IMR-90 (cell line): ENCODE results near the gene CCL15. TPM values are rescaled to one million over a fixed set of nuclear protein-coding genes. Genes with fewer than 3 reads are reported as not detected.

ENCODE experiments used
- ATAC-seq: fragments of 200-7000 bp; cut with Tn5 transposase; 2 replicates; pipeline ENCODE4 v1.9.1; 2020; ENCODE audit warnings: low read depth, mild to moderate bottlenecking, moderate library complexity
- BruUV-seq: library from RNA; stranded (reverse); fragments of 400-500 nt; replicated peaks from 2 replicates; lab custom pipeline; 2021; lab: Mats Ljungman, UMichigan
- CTCF ChIA-PET: fragments of 300-600 bp; formaldehyde crosslinking; extraction: SDS; loops from one replicate; lab custom pipeline; 2021; ENCODE audit warnings: antibody characterized with exemption; lab: Yijun Ruan, JAX
- POLR2A ChIA-PET: fragments of 300-600 bp; sonication (Branson Sonifier 250); formaldehyde crosslinking; loops from one replicate; lab custom pipeline; 2022; ENCODE audit warnings: antibody characterized with exemption; ENCODE audit not compliant: unreplicated experiment; lab: Charles Lee
- DNase-seq: peaks from one replicate; pipeline ENCODE4 v3.0.0; 2013
- H2AFZ ChIP-seq: replicated peaks from 2 replicates; pipeline ENCODE3; 2013; ENCODE audit warnings: low read length, mild to moderate bottlenecking; ENCODE audit not compliant: poor library complexity
- H2AK5ac ChIP-seq: 2 replicates; pipeline ENCODE4 v1.6.1; 2013; ENCODE audit warnings: low read depth, low read length, inconsistent platforms
- H2AK9ac ChIP-seq: replicated peaks from 2 replicates; pipeline ENCODE3; 2013; ENCODE audit warnings: mild to moderate bottlenecking, low read depth, low read length, moderate library complexity; ENCODE audit not compliant: poor library complexity
- H2BK120ac ChIP-seq: 2 replicates; pipeline ENCODE4 v1.6.1; 2013; ENCODE audit warnings: low read depth, low read length, inconsistent platforms
- H2BK15ac ChIP-seq: 3 replicates; pipeline ENCODE4 v1.6.1; 2013; ENCODE audit warnings: low read depth, low read length, inconsistent platforms
- H2BK20ac ChIP-seq: 2 replicates; pipeline ENCODE4 v1.6.1; 2013; ENCODE audit warnings: low read depth, mild to moderate bottlenecking, inconsistent platforms, low read length, moderate library complexity
- H2BK5ac ChIP-seq: 2 replicates; pipeline ENCODE4 v1.6.1; 2013; ENCODE audit warnings: mild to moderate bottlenecking, low read depth, low read length, inconsistent platforms; ENCODE audit not compliant: poor library complexity, severe bottlenecking
- H3K14ac ChIP-seq: replicated peaks from 2 replicates; pipeline ENCODE4 v1.6.1; 2013; ENCODE audit warnings: low read depth, low read length, inconsistent platforms
- H3K18ac ChIP-seq: 2 replicates; pipeline ENCODE4 v1.6.1; 2013; ENCODE audit warnings: low read depth, low read length, control low read depth
- H3K23ac ChIP-seq: 2 replicates; pipeline ENCODE4 v1.6.1; 2013; ENCODE audit warnings: low read depth, low read length, inconsistent platforms
- H3K27ac ChIP-seq: 2 replicates; pipeline ENCODE4 v1.5.1; 2013; ENCODE audit warnings: mild to moderate bottlenecking, control low read depth, low read length; ENCODE audit not compliant: insufficient read depth
- H3K27me3 ChIP-seq: 2 replicates; pipeline ENCODE4 v1.6.1; 2013; ENCODE audit warnings: low read length; ENCODE audit not compliant: control insufficient read depth, insufficient read depth
- H3K36me3 ChIP-seq: 2 replicates; pipeline ENCODE4 v1.6.1; 2013; ENCODE audit warnings: low read length, mixed read lengths; ENCODE audit not compliant: control insufficient read depth, insufficient read depth
- H3K4ac ChIP-seq: 2 replicates; pipeline ENCODE4 v1.6.1; 2013; ENCODE audit warnings: low read depth, low read length, inconsistent platforms
- H3K4me1 ChIP-seq: 2 replicates; pipeline ENCODE4 v1.6.1; 2013; ENCODE audit warnings: low read length, mixed read lengths; ENCODE audit not compliant: control insufficient read depth, insufficient read depth
- H3K4me2 ChIP-seq: 2 replicates; pipeline ENCODE4 v1.6.1; 2013; ENCODE audit warnings: low read depth, mild to moderate bottlenecking, control low read depth, low read length, moderate library complexity
- H3K4me3 ChIP-seq: 2 replicates; pipeline ENCODE4 v1.5.1; 2013; ENCODE audit warnings: low read depth, mild to moderate bottlenecking, control low read depth, low read length, moderate library complexity; ENCODE audit not compliant: insufficient read depth
- H3K56ac ChIP-seq: 2 replicates; pipeline ENCODE4 v1.6.1; 2013; ENCODE audit warnings: low read length, inconsistent platforms; ENCODE audit not compliant: insufficient read depth; ENCODE audit errors: extremely low read depth
- H3K79me1 ChIP-seq, 2 experiments: 2 replicates each; pipeline ENCODE4 v1.6.1; 2013; ENCODE audit warnings: low read length in 2 of 2, inconsistent platforms in 1 of 2, low read depth in 1 of 2
- H3K9ac ChIP-seq: 2 replicates; pipeline ENCODE4 v1.6.1; 2013; ENCODE audit warnings: low read depth, low read length, control low read depth
- H3K9me1 ChIP-seq: 2 replicates; pipeline ENCODE4 v1.6.1; 2013; ENCODE audit warnings: low read length, inconsistent platforms; ENCODE audit not compliant: insufficient read depth
- H3K9me3 ChIP-seq: 2 replicates; pipeline ENCODE4 v1.6.1; 2013; ENCODE audit warnings: low read length; ENCODE audit not compliant: control insufficient read depth, insufficient read depth
- H4K20me1 ChIP-seq: 2 replicates; pipeline ENCODE4 v1.6.1; 2013; ENCODE audit warnings: low read length, inconsistent platforms; ENCODE audit not compliant: insufficient read depth
- H4K5ac ChIP-seq: 2 replicates; pipeline ENCODE4 v1.6.1; 2013; ENCODE audit warnings: mild to moderate bottlenecking, low read depth, low read length, control low read depth
- H4K8ac ChIP-seq, 2 experiments: 2 replicates each; pipeline ENCODE4 v1.6.1; 2013; ENCODE audit warnings: low read depth in 2 of 2, low read length in 2 of 2, control low read depth in 1 of 2, inconsistent platforms in 1 of 2
- H4K91ac ChIP-seq: 2 replicates; pipeline ENCODE4 v1.6.1; 2013; ENCODE audit warnings: low read depth, low read length, inconsistent platforms; ENCODE audit not compliant: insufficient read depth
- CHD1 ChIP-seq: IDR thresholded peaks from 2 replicates; pipeline ENCODE4 v1.6.1; 2012; ENCODE audit warnings: low read depth, low read length, improper control_type of control experiment
- FOS ChIP-seq: fragments of 150-350 bp; IDR thresholded peaks from 2 replicates; pipeline ENCODE4 v1.6.1; 2016; ENCODE audit warnings: low read depth, low read length
- MAFK ChIP-seq: IDR thresholded peaks from 2 replicates; pipeline ENCODE4 v1.6.1; 2012; ENCODE audit warnings: low read depth, low read length, improper control_type of control experiment
- MAZ ChIP-seq: IDR thresholded peaks from 2 replicates; pipeline ENCODE4 v1.6.1; 2012; ENCODE audit warnings: low read depth, mild to moderate bottlenecking, low read length, improper control_type of control experiment, moderate library complexity, borderline replicate concordance
- MXI1 ChIP-seq: IDR thresholded peaks from 2 replicates; pipeline ENCODE4 v1.6.1; 2012; ENCODE audit warnings: low read depth, mild to moderate bottlenecking, low read length, moderate library complexity, borderline replicate concordance
- NFE2L2 ChIP-seq: fragments of 150-350 bp; IDR thresholded peaks from 2 replicates; pipeline ENCODE4 v1.6.1; 2016; ENCODE audit warnings: low read depth, mild to moderate bottlenecking, low read length
- POLR2A ChIP-seq: IDR thresholded peaks from 2 replicates; pipeline ENCODE4 v1.6.1; 2012; ENCODE audit warnings: mild to moderate bottlenecking, low read depth, low read length
- RAD21 ChIP-seq: IDR thresholded peaks from 2 replicates; pipeline ENCODE4 v1.6.1; 2012; ENCODE audit warnings: low read length, improper control_type of control experiment
- RFX5 ChIP-seq: IDR thresholded peaks from 2 replicates; pipeline ENCODE4 v1.8.0; 2012; ENCODE audit warnings: low read depth, mild to moderate bottlenecking, low read length, moderate library complexity
- SMC3 ChIP-seq: fragments of 150-350 bp; IDR thresholded peaks from 2 replicates; pipeline ENCODE4 v1.6.1; 2016; ENCODE audit warnings: low read depth, mild to moderate bottlenecking, antibody characterized with exemption, low read length, moderate library complexity
- WGBS, 2 experiments: methylation state at CpG; one replicate each; pipeline versions ENCODE4 v1.1.5 to v1.1.7; 2013; ENCODE audit warnings: missing lambda C conversion rate in 2 of 2; ENCODE audit not compliant: insufficient read length in 1 of 2; ENCODE audit errors: extremely low coverage in 2 of 2; 5-methylcytosine and 5-hydroxymethylcytosine counted together
- dilution Hi-C: fragments of 300-500 bp; cut with HindIII; formaldehyde crosslinking; loops from one replicate; pipeline ENCODE4 v1.14.3; 2018; ENCODE audit warnings: low sequenced_read_pairs; ENCODE audit not compliant: unreplicated experiment
- in situ Hi-C: fragments of 300-500 bp; cut with MboI; formaldehyde crosslinking; loops from 3 replicates; pipeline ENCODE4 v1.14.3; 2019; ENCODE audit warnings: low sequenced_read_pairs, inconsistent platforms, mixed read lengths
- intact Hi-C: fragments of 100-400 bp; cut with micrococcal nuclease; formaldehyde crosslinking; loops from 2 replicates; pipeline ENCODE4 v1.10.0; 2022
- polyA plus RNA-seq, 3 experiments: library from polyadenylated mRNA; depleted of rRNA; stranded (reverse); fragments of >200 nt; gene quantifications; 2 replicates each; pipeline ENCODE4 v1.2.3, GENCODE V29; 2012; ENCODE audit warnings: low replicate concordance in 1 of 3
- total RNA-seq: library from RNA; depleted of rRNA; stranded (reverse); fragments of >200 nt; gene quantifications from 2 replicates; pipeline ENCODE4 v1.2.3, GENCODE V29; 2012
- TF ChIP-seq, protein P1 (sequence below): fragments of 150-350 bp; IDR thresholded peaks from 2 replicates; pipeline ENCODE4 v1.6.1; 2016; ENCODE audit warnings: low read depth, mild to moderate bottlenecking, low read length, moderate library complexity, borderline replicate concordance
- TF ChIP-seq, protein P2 (sequence below): conservative IDR thresholded peaks from 2 replicates; pipeline ENCODE4 v1.5.1; 2012; ENCODE audit warnings: mild to moderate bottlenecking, low read depth, low read length, improper control_type of control experiment

CCL15 gene
- total and polyA plus RNA-seq, 2 of the 4 experiments (the other 2 are of a cell fraction), result not detected

DNA sequence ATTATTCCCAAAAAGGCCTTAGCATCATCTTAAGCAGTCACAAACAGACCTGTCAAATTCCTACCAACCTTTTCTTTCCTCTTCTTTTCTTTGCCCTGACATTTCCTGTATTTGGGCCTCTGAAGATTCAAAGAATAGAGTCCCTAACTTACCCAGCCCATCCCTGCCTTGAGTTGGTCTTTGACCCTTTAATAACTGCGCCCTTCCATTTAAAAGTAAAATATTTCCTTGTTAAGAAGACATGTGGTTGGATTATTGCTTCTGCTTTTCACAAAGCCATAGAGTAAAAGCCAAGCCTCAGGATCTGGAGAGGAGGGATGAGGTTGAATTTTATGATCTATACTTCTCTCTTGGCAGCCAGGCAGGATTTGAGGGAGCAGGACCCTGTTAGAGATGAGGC lies 29.6 kb upstream of the CCL15 start:
- Histone ChIP-seq H3K18ac (no peak overlapping the region), H2AFZ (no peak overlapping the region), H3K4me2 (no peak overlapping the region), H2AK9ac (no peak overlapping the region), H3K56ac (no peak overlapping the region), H3K9ac (no peak overlapping the region), H3K4me3 (no peak overlapping the region), H3K4me1 (no peaks in the 10 kb centered on the region), H3K36me3 (no peaks in the 10 kb centered on the region), H3K9me1 (no peaks in the 10 kb centered on the region), H2BK20ac (no peak overlapping the region), H4K20me1 (no peaks in the 10 kb centered on the region), H2BK120ac (no peak overlapping the region), H3K23ac (no peak overlapping the region), H2BK5ac (no peak overlapping the region), H3K9me3 (no peaks in the 10 kb centered on the region), H4K8ac (no peak overlapping the region), H3K4ac (no peak overlapping the region), H3K79me1 (no peaks in the 10 kb centered on the region), H4K91ac (no peak overlapping the region), H2BK15ac (no peak overlapping the region), H2AK5ac (no peak overlapping the region), H3K27me3 (no peaks in the 10 kb centered on the region), H3K14ac (no peak overlapping the region), H4K5ac (no peak overlapping the region), H3K27ac (no peak overlapping the region)
- in situ Hi-C loops (no loop called here), intact Hi-C loops (no loop called here), dilution Hi-C loops (no loop called here)
- CTCF ChIA-PET, result no interaction called here
- DNase-seq, result no peak
- POLR2A ChIA-PET, result no interaction called here
- no CpG with 5 or more reads among the region's 1 CpG for WGBS, 2 experiments
- no peak for TF ChIP-seq RAD21
- no peak for TF ChIP-seq MAZ
- TF ChIP-seq, protein P1, sequence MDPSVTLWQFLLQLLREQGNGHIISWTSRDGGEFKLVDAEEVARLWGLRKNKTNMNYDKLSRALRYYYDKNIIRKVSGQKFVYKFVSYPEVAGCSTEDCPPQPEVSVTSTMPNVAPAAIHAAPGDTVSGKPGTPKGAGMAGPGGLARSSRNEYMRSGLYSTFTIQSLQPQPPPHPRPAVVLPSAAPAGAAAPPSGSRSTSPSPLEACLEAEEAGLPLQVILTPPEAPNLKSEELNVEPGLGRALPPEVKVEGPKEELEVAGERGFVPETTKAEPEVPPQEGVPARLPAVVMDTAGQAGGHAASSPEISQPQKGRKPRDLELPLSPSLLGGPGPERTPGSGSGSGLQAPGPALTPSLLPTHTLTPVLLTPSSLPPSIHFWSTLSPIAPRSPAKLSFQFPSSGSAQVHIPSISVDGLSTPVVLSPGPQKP, result no peak
- TF ChIP-seq NFE2L2, result no peak
- no peak for TF ChIP-seq CHD1
- no peak for TF ChIP-seq MXI1
- TF ChIP-seq RFX5, result no peak
- TF ChIP-seq, protein P2, sequence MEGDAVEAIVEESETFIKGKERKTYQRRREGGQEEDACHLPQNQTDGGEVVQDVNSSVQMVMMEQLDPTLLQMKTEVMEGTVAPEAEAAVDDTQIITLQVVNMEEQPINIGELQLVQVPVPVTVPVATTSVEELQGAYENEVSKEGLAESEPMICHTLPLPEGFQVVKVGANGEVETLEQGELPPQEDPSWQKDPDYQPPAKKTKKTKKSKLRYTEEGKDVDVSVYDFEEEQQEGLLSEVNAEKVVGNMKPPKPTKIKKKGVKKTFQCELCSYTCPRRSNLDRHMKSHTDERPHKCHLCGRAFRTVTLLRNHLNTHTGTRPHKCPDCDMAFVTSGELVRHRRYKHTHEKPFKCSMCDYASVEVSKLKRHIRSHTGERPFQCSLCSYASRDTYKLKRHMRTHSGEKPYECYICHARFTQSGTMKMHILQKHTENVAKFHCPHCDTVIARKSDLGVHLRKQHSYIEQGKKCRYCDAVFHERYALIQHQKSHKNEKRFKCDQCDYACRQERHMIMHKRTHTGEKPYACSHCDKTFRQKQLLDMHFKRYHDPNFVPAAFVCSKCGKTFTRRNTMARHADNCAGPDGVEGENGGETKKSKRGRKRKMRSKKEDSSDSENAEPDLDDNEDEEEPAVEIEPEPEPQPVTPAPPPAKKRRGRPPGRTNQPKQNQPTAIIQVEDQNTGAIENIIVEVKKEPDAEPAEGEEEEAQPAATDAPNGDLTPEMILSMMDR, result no peak
- no peak for TF ChIP-seq MAFK
- TF ChIP-seq SMC3, result no peak
- no peak for TF ChIP-seq FOS
- no peak for TF ChIP-seq POLR2A
- ATAC-seq, result no peak
- no TSS peak for BruUV-seq
